HEK293 (cell line): Measurements from ENCODE around the gene ANP32A.
A peak's percentile ranks its signal among the peaks of the same experiment; 100 is the strongest.

Experiments used
- CTCF ChIA-PET: fragments of 350-600 bp; formaldehyde crosslinking; extraction: SDS; loops from one replicate; lab custom pipeline; 2021; ENCODE audit warnings: antibody characterized with exemption; lab: Yijun Ruan, JAX
- POLR2A ChIA-PET: fragments of 300-600 bp; formaldehyde crosslinking; extraction: SDS; loops from one replicate; lab custom pipeline; 2020; ENCODE audit warnings: antibody characterized with exemption, inconsistent platforms; lab: Yijun Ruan, JAX
- H3K27ac ChIP-seq: fragments of 200-500 bp; sonication (Bioruptor generic); 2 replicates; pipeline ENCODE4 v1.5.1; 2014; ENCODE audit warnings: low read depth, low read length, control low read depth, inconsistent platforms; ENCODE audit errors: extremely low read depth
- H3K36me3 ChIP-seq, 2 experiments: fragments of 200-500 bp in 1 of 2; sonication (Bioruptor generic) in 1 of 2; 1 replicate in 1 of 2; 2 replicates in 1 of 2; pipeline ENCODE4 v1.5.1; 2014 to 2017; ENCODE audit warnings: inconsistent platforms in 2 of 2, low read length in 2 of 2; ENCODE audit not compliant: control insufficient read depth in 2 of 2, insufficient read depth in 1 of 2
- H3K4me1 ChIP-seq: fragments of 200-500 bp; sonication (Bioruptor generic); 2 replicates; pipeline ENCODE4 v1.5.1; 2014; ENCODE audit warnings: mild to moderate bottlenecking, low read length, inconsistent platforms; ENCODE audit not compliant: control insufficient read depth, insufficient read depth
- H3K4me3 ChIP-seq: 2 replicates; pipeline ENCODE4 v1.5.1; 2011; ENCODE audit warnings: low read depth, mild to moderate bottlenecking, control low read depth, low read length, moderate library complexity
- H3K9me3 ChIP-seq: fragments of 200-500 bp; sonication (Bioruptor generic); 2 replicates; pipeline ENCODE4 v1.5.1; 2014; ENCODE audit warnings: low read depth, low read length, inconsistent platforms; ENCODE audit not compliant: control insufficient read depth, insufficient read depth
- BCL6B ChIP-seq: fragments of 450-650 bp; formaldehyde crosslinking; IDR thresholded peaks from 2 replicates; pipeline ENCODE4 v1.5.1; 2017; ENCODE audit warnings: missing biosample characterization, missing genetic modification characterization
- PRDM2 ChIP-seq: fragments of 450-650 bp; formaldehyde crosslinking; IDR thresholded peaks from 2 replicates; pipeline ENCODE4 v1.5.1; 2016; ENCODE audit warnings: missing biosample characterization, missing genetic modification characterization, borderline replicate concordance
- SP3 ChIP-seq: fragments of 450-650 bp; formaldehyde crosslinking; IDR thresholded peaks from 2 replicates; pipeline ENCODE4 v1.5.1; 2016; ENCODE audit warnings: missing biosample characterization, missing genetic modification characterization
- ZFHX2 ChIP-seq: fragments of 450-650 bp; formaldehyde crosslinking; conservative IDR thresholded peaks from 2 replicates; pipeline ENCODE4 v1.5.1; 2016; ENCODE audit warnings: missing biosample characterization, missing genetic modification characterization
- ZNF157 ChIP-seq: fragments of 450-650 bp; formaldehyde crosslinking; IDR thresholded peaks from 2 replicates; pipeline ENCODE4 v1.5.1; 2016; ENCODE audit warnings: missing biosample characterization, missing genetic modification characterization
- ZNF350 ChIP-seq: fragments of 450-650 bp; formaldehyde crosslinking; IDR thresholded peaks from 2 replicates; pipeline ENCODE4 v1.5.0; 2017; ENCODE audit warnings: missing biosample characterization, mild to moderate bottlenecking, missing genetic modification characterization
- ZNF362 ChIP-seq: fragments of 450-650 bp; formaldehyde crosslinking; IDR thresholded peaks from 2 replicates; pipeline ENCODE4 v1.5.1; 2016; ENCODE audit warnings: missing biosample characterization, missing genetic modification characterization
- ZNF404 ChIP-seq: fragments of 450-650 bp; formaldehyde crosslinking; IDR thresholded peaks from 2 replicates; pipeline ENCODE4 v1.5.1; 2017; ENCODE audit warnings: missing biosample characterization, missing genetic modification characterization
- ZNF423 ChIP-seq: fragments of 450-650 bp; formaldehyde crosslinking; IDR thresholded peaks from 2 replicates; pipeline ENCODE4 v1.5.1; 2016; ENCODE audit warnings: missing biosample characterization, missing genetic modification characterization
- ZNF544 ChIP-seq: fragments of 450-650 bp; formaldehyde crosslinking; IDR thresholded peaks from 2 replicates; pipeline ENCODE4 v1.5.0; 2017; ENCODE audit warnings: missing biosample characterization, missing genetic modification characterization
- ZNF585B ChIP-seq: fragments of 450-650 bp; formaldehyde crosslinking; IDR thresholded peaks from 2 replicates; pipeline ENCODE4 v1.5.1; 2016; ENCODE audit warnings: missing biosample characterization, missing genetic modification characterization
- ZNF623 ChIP-seq: fragments of 450-650 bp; formaldehyde crosslinking; IDR thresholded peaks from 2 replicates; pipeline ENCODE4 v1.5.1; 2016; ENCODE audit warnings: missing biosample characterization, missing genetic modification characterization
- ZNF639 ChIP-seq: fragments of 450-650 bp; formaldehyde crosslinking; IDR thresholded peaks from 2 replicates; pipeline ENCODE4 v1.5.1; 2016; ENCODE audit warnings: missing biosample characterization, missing genetic modification characterization
- ZNF776 ChIP-seq: fragments of 450-650 bp; formaldehyde crosslinking; IDR thresholded peaks from 2 replicates; pipeline ENCODE4 v1.5.0; 2017; ENCODE audit warnings: missing biosample characterization, missing genetic modification characterization, borderline replicate concordance
- ZSCAN18 ChIP-seq: fragments of 450-650 bp; formaldehyde crosslinking; IDR thresholded peaks from 2 replicates; pipeline ENCODE4 v1.5.1; 2016; ENCODE audit warnings: missing biosample characterization, missing genetic modification characterization
- ZSCAN23 ChIP-seq: fragments of 450-650 bp; formaldehyde crosslinking; IDR thresholded peaks from 2 replicates; pipeline ENCODE4 v1.5.1; 2016; ENCODE audit warnings: missing biosample characterization, missing genetic modification characterization
- TF ChIP-seq, protein P1 (sequence below): fragments of 450-650 bp; formaldehyde crosslinking; IDR thresholded peaks from 2 replicates; pipeline ENCODE4 v1.5.1; 2016; ENCODE audit warnings: missing biosample characterization, missing genetic modification characterization, borderline replicate concordance
- TF ChIP-seq, protein P2 (sequence below): fragments of 450-650 bp; formaldehyde crosslinking; optimal IDR thresholded peaks from 2 replicates; pipeline ENCODE3; 2016; ENCODE audit warnings: missing biosample characterization, mild to moderate bottlenecking, missing genetic modification characterization

Gene ANP32A

DNA sequence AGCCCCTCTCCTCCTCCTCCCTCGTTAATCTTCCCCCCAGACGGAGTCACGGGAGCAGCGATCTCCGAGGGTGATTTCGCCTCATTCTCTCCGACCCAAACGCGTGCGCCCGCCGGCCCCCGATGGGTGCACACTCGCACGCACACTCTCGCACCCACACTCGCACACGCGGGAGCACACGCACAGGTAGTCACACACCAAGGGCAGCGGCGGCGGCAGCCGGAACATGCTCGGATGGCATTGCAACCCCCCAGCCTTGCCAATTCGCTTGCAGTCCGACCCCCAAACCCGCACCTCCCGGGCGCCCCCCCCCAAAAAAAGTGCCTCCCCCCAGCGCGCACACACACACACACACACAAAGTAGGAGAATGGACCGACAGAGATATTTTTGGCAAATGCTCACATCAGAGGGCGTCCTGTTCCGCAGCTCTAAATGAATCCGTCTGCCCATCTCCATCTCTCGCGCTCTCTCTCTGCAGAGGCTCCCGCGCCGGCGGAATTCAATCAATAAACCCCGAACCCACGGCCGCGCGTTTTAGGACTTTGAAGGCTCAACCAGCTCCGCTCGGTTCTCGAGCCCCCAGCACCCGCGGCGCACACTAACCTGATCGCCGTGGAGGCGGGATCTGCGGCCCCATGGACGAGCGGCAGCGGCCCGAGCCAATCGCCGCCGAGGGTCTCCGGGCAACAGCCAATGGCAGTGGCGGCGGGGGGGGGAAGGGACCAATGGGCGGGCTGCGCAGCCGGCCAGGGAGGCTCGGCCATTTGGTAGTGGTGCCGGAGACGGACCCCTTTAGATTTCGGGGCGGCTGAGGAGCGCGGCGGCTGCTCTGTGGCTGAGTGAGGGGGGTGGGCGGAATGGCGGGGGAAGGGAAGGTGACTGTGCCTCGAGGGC lies at the start of gene ANP32A:
TSS of gene ANP32A (minus strand) at position 601 of the 895 bp plus-strand sequence. CDS start at position 457, 144 bp downstream.
- ChIA-PET POLR2A (interaction anchor here (0.6 to 1.1 kb wide), 8 partner anchors 8 to 632 kb away, joined by 3 to 6 read pairs (median 4); partner anchors contain the start of gene RPLP1), CTCF (no interaction called here)
- H3K4me1 ChIP-seq, result peaks cover 25% of the 10 kb centered on the region
- H3K36me3 ChIP-seq, result peaks cover 0 to 4% of the 10 kb centered on the region in 2 experiments; a peak in 2 of 3 replicates
- H3K9me3 ChIP-seq, result no peaks in the 10 kb centered on the region
- H3K4me3 ChIP-seq, result peak within 1 kb of the TSS; percentile 94
- peak within 1 kb of the TSS; percentile 99 for H3K27ac ChIP-seq
- TF ChIP-seq ZNF362, result peak; percentile 85
- 0 out of 2 replicates have a peak, but pooled peaks have one; percentile 8 for TF ChIP-seq ZNF623 (tag by site-specific recombination)
- TF ChIP-seq ZSCAN18, result 0 out of 2 replicates have a peak, but pooled peaks have one; percentile 18
- TF ChIP-seq SP3 (tag by site-specific recombination), result peak; percentile 85
- no peak for TF ChIP-seq ZNF776 (tag by site-specific recombination)
- no peak for TF ChIP-seq ZNF585B (tag by site-specific recombination)
- TF ChIP-seq, protein P1, sequence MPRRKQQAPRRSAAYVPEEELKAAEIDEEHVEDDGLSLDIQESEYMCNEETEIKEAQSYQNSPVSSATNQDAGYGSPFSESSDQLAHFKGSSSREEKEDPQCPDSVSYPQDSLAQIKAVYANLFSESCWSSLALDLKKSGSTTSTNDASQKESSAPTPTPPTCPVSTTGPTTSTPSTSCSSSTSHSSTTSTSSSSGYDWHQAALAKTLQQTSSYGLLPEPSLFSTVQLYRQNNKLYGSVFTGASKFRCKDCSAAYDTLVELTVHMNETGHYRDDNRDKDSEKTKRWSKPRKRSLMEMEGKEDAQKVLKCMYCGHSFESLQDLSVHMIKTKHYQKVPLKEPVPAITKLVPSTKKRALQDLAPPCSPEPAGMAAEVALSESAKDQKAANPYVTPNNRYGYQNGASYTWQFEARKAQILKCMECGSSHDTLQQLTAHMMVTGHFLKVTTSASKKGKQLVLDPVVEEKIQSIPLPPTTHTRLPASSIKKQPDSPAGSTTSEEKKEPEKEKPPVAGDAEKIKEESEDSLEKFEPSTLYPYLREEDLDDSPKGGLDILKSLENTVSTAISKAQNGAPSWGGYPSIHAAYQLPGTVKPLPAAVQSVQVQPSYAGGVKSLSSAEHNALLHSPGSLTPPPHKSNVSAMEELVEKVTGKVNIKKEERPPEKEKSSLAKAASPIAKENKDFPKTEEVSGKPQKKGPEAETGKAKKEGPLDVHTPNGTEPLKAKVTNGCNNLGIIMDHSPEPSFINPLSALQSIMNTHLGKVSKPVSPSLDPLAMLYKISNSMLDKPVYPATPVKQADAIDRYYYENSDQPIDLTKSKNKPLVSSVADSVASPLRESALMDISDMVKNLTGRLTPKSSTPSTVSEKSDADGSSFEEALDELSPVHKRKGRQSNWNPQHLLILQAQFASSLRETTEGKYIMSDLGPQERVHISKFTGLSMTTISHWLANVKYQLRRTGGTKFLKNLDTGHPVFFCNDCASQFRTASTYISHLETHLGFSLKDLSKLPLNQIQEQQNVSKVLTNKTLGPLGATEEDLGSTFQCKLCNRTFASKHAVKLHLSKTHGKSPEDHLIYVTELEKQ (tag by site-specific recombination), result no peak
- no peak for TF ChIP-seq PRDM2
- no peak for TF ChIP-seq ZNF350 (tag by site-specific recombination)
- peak; percentile 75 for TF ChIP-seq ZFHX2 (tag by site-specific recombination)
- peak; percentile 31; the same call in 1 of the 2 replicates for TF ChIP-seq ZNF157 (tag by site-specific recombination)
- TF ChIP-seq, protein P2, sequence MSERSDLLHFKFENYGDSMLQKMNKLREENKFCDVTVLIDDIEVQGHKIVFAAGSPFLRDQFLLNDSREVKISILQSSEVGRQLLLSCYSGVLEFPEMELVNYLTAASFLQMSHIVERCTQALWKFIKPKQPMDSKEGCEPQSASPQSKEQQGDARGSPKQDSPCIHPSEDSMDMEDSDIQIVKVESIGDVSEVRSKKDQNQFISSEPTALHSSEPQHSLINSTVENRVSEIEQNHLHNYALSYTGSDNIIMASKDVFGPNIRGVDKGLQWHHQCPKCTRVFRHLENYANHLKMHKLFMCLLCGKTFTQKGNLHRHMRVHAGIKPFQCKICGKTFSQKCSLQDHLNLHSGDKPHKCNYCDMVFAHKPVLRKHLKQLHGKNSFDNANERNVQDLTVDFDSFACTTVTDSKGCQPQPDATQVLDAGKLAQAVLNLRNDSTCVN (tag by site-specific recombination), result peak; percentile 99
- no peak for TF ChIP-seq BCL6B
- TF ChIP-seq ZNF544, result no peak
- no peak for TF ChIP-seq ZNF404
- TF ChIP-seq ZSCAN23 (tag by site-specific recombination), result 0 out of 2 replicates have a peak, but pooled peaks have one; percentile 31
- TF ChIP-seq ZNF639 (tag by site-specific recombination), result no peak
- peak; percentile 83 for TF ChIP-seq ZNF423 (tag by site-specific recombination)
